Spleen (tissue), 7 donors: ENCODE results near the gene TRPM2.

Experiments used
- CTCF ChIP-seq, 11 experiments: fragments of 200-600 bp in 7 of 11; fragments of 450-650 bp in 4 of 11; sonication (generic) in 4 of 11; IDR thresholded peaks in 8 of 11; conservative IDR thresholded peaks in 3 of 11; 1 replicate in 7 of 11; 2 replicates in 4 of 11; pipeline versions ENCODE4 v1.4.0 to v1.8.0; 2016 to 2021; ENCODE audit warnings: antibody characterized with exemption in 11 of 11, inconsistent platforms in 4 of 11, mild to moderate bottlenecking in 1 of 11
- POLR2A ChIP-seq, 3 donors: fragments of 450-650 bp; IDR thresholded peaks; one replicate each; pipeline ENCODE4 v1.5.1; 2017; ENCODE audit warnings: antibody characterized with exemption in 3 of 3, mild to moderate bottlenecking in 1 of 3
- POLR2AphosphoS5 ChIP-seq, 3 donors: sonication (generic); formaldehyde crosslinking; IDR thresholded peaks; one replicate each; pipeline ENCODE4 v1.5.1; 2017; ENCODE audit warnings: antibody characterized with exemption in 3 of 3
- donor health status: DM: no; HTN: no; CAD: no; lungs with moderate emphysema.
- donor health status: DM: no; HTN: no; CAD: no.
- donor health status: DM: no; HTN: no; CAD: no.

- no peak for TF ChIP-seq CTCF (IDR thresholded peaks at IDR 0.05 in 8 of 11, conservative IDR thresholded peaks at IDR 0.05 in 3 of 11)
- TF ChIP-seq POLR2A (IDR thresholded peaks at IDR 0.05) = no peak
- TF ChIP-seq POLR2AphosphoS5 (IDR thresholded peaks at IDR 0.05) = no peak
Measured at GRCh38 chr21:44419679-44420078, 66.3 kb downstream of the TRPM2 start.
